Panc1 (cell line): ENCODE results near the gene PCDH1. TPM values are rescaled to one million over a fixed set of nuclear protein-coding genes. Genes with fewer than 3 reads are reported as not detected.

Experiments used
- ATAC-seq: fragments of 200-7000 bp; cut with Tn5 transposase; 2 replicates; pipeline ENCODE4 v1.9.1; 2020; ENCODE audit warnings: mild to moderate bottlenecking, moderate library complexity
- BruUV-seq: library from RNA; stranded (reverse); fragments of 400-500 nt; replicated peaks from 2 replicates; lab custom pipeline; 2021; lab: Mats Ljungman, UMichigan
- CTCF ChIA-PET: fragments of 300-600 bp; sonication (Branson Sonifier 250); formaldehyde crosslinking; loops from one replicate; lab custom pipeline; 2022; ENCODE audit warnings: antibody characterized with exemption; lab: Charles Lee
- POLR2A ChIA-PET: fragments of 300-600 bp; sonication (Branson Sonifier 250); formaldehyde crosslinking; loops from one replicate; lab custom pipeline; 2022; ENCODE audit warnings: antibody characterized with exemption; lab: Charles Lee
- DNase-seq: peaks from one replicate; pipeline ENCODE4 v3.0.0-alpha.2; 2010; ENCODE audit warnings: low read depth, low spot score
- H3K27ac ChIP-seq: 2 replicates; pipeline ENCODE4 v1.5.1; 2011; ENCODE audit warnings: mild to moderate bottlenecking, low read length, inconsistent platforms
- H3K27me3 ChIP-seq: fragments of 200-500 bp; sonication (Bioruptor generic); 2 replicates; pipeline ENCODE4 v1.6.0; 2014; ENCODE audit warnings: low read length, inconsistent platforms; ENCODE audit not compliant: control insufficient read depth, insufficient read depth
- H3K36me3 ChIP-seq: fragments of 200-500 bp; sonication (Bioruptor generic); 2 replicates; pipeline ENCODE4 v1.5.1; 2014; ENCODE audit warnings: inconsistent platforms, mild to moderate bottlenecking, low read length, moderate library complexity; ENCODE audit not compliant: control insufficient read depth, insufficient read depth
- H3K4me1 ChIP-seq: 2 replicates; pipeline ENCODE4 v1.5.1; 2011; ENCODE audit warnings: inconsistent platforms, mild to moderate bottlenecking, low read length, moderate library complexity; ENCODE audit not compliant: control insufficient read depth, insufficient read depth
- H3K4me3 ChIP-seq, 2 experiments: 2 replicates each; pipeline ENCODE4 v1.5.1; 2011 to 2012; ENCODE audit warnings: low read depth in 2 of 2, low read length in 2 of 2, mild to moderate bottlenecking in 2 of 2, inconsistent platforms in 1 of 2, moderate library complexity in 1 of 2
- H3K9me3 ChIP-seq: fragments of 200-500 bp; sonication (Bioruptor generic); 2 replicates; pipeline ENCODE4 v1.5.1; 2014; ENCODE audit warnings: low read depth, mild to moderate bottlenecking, inconsistent platforms, low read length, moderate library complexity; ENCODE audit not compliant: control insufficient read depth, insufficient read depth
- POLR2AphosphoS5 ChIP-seq: IDR thresholded peaks from 2 replicates; pipeline ENCODE4 v1.6.1; 2012; ENCODE audit warnings: mild to moderate bottlenecking, low read depth, low read length, moderate library complexity
- SIN3A ChIP-seq: IDR thresholded peaks from 2 replicates; pipeline ENCODE4 v1.6.1; 2012; ENCODE audit warnings: low read depth, mild to moderate bottlenecking, low read length, moderate library complexity, borderline replicate concordance; ENCODE audit not compliant: insufficient read depth
- TCF7L2 ChIP-seq: IDR thresholded peaks from 2 replicates; pipeline ENCODE4 v1.6.1; 2011; ENCODE audit warnings: mild to moderate bottlenecking, low read depth, low read length, inconsistent platforms
- in situ Hi-C: cut with HindIII; loops from 2 replicates; pipeline ENCODE4 v1.10.0; 2016; ENCODE audit warnings: low sequenced_read_pairs, low pct_unique_long_range_greater_than_20kb
- intact Hi-C: fragments of 100-400 bp; cut with micrococcal nuclease; formaldehyde crosslinking; loops from one replicate; pipeline ENCODE4 v1.10.0; 2022; ENCODE audit not compliant: unreplicated experiment
- total RNA-seq: library from RNA; stranded (reverse); gene quantifications from one replicate; pipeline ENCODE4 v1.2.1, GENCODE V29; 2021; ENCODE audit not compliant: unreplicated experiment
- TF ChIP-seq, protein P1 (sequence below), 2 experiments: IDR thresholded peaks; 2 replicates each; pipeline ENCODE4 v1.6.1; 2011 to 2012; ENCODE audit warnings: low read depth in 2 of 2, control low read depth in 1 of 2, low read length in 1 of 2, mild to moderate bottlenecking in 1 of 2, moderate library complexity in 1 of 2; ENCODE audit not compliant: insufficient read depth in 1 of 2
- TF ChIP-seq, protein P2 (sequence below): fragments of 450-650 bp; IDR thresholded peaks from 2 replicates; pipeline ENCODE4 v1.5.1; 2017; ENCODE audit warnings: mild to moderate bottlenecking

Gene PCDH1
- total RNA-seq, 1 experiment from 2014 or later: 9.0 TPM

DNA sequence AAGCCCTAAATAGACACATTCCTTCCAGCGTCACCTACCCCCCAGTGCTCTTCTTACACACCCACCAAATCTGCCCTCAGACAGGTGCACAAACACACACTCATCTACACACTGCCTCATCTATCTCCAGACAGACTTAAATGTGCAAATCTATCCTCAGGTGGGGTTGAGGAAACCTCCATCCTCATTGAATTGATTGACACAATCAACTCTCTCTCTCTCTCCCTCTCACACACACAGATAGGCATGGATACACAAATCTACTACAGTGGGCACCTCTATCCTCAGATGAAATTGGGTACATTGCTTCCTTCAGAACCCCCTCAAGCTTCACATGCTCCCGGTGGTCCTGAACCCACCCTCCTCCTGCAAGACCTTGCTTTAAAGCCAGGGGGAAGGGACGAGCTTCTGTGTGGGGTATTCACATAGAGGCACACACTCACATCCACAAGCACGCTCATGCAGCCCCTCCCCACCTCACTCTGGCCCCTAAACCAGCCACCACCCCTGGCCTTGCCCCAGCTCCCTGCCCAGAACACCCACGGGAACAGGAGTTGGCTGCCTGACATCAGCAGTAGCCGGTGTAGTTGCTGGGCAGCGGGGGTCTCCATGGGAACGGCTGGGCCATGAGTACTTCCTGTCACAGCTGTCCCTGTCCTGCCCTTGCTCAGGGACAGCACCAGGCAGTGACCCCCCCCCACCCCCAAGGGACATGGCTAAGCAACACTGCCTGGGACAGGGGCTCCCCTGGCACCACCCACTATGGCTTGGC lies 22.8 kb downstream of the PCDH1 start:
- TF ChIP-seq, protein P1, sequence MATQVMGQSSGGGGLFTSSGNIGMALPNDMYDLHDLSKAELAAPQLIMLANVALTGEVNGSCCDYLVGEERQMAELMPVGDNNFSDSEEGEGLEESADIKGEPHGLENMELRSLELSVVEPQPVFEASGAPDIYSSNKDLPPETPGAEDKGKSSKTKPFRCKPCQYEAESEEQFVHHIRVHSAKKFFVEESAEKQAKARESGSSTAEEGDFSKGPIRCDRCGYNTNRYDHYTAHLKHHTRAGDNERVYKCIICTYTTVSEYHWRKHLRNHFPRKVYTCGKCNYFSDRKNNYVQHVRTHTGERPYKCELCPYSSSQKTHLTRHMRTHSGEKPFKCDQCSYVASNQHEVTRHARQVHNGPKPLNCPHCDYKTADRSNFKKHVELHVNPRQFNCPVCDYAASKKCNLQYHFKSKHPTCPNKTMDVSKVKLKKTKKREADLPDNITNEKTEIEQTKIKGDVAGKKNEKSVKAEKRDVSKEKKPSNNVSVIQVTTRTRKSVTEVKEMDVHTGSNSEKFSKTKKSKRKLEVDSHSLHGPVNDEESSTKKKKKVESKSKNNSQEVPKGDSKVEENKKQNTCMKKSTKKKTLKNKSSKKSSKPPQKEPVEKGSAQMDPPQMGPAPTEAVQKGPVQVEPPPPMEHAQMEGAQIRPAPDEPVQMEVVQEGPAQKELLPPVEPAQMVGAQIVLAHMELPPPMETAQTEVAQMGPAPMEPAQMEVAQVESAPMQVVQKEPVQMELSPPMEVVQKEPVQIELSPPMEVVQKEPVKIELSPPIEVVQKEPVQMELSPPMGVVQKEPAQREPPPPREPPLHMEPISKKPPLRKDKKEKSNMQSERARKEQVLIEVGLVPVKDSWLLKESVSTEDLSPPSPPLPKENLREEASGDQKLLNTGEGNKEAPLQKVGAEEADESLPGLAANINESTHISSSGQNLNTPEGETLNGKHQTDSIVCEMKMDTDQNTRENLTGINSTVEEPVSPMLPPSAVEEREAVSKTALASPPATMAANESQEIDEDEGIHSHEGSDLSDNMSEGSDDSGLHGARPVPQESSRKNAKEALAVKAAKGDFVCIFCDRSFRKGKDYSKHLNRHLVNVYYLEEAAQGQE (IDR thresholded peaks at IDR 0.05; ENCODE audit: insufficient read depth in 1 of 2, low read depth in 2 of 2, low read length in 1 of 2): no peak
- TF ChIP-seq, protein P2, sequence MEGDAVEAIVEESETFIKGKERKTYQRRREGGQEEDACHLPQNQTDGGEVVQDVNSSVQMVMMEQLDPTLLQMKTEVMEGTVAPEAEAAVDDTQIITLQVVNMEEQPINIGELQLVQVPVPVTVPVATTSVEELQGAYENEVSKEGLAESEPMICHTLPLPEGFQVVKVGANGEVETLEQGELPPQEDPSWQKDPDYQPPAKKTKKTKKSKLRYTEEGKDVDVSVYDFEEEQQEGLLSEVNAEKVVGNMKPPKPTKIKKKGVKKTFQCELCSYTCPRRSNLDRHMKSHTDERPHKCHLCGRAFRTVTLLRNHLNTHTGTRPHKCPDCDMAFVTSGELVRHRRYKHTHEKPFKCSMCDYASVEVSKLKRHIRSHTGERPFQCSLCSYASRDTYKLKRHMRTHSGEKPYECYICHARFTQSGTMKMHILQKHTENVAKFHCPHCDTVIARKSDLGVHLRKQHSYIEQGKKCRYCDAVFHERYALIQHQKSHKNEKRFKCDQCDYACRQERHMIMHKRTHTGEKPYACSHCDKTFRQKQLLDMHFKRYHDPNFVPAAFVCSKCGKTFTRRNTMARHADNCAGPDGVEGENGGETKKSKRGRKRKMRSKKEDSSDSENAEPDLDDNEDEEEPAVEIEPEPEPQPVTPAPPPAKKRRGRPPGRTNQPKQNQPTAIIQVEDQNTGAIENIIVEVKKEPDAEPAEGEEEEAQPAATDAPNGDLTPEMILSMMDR: no peak
- no peak for TF ChIP-seq TCF7L2
- no peak for TF ChIP-seq SIN3A
- TF ChIP-seq POLR2AphosphoS5: no peak
- Histone ChIP-seq H3K9me3 (no peaks in the 10 kb centered on the region), H3K4me1 (no peaks in the 10 kb centered on the region), H3K27ac (no peak overlapping the region), H3K27me3 (peaks cover 3% of the 10 kb centered on the region; the same call in 1 of the 2 replicates), H3K4me3 (no peak overlapping the region), H3K36me3 (no peaks in the 10 kb centered on the region)
- no TSS peak for BruUV-seq
- no peak for DNase-seq
- ChIA-PET CTCF (no interaction called here), POLR2A (no interaction called here)
- intact Hi-C loops: no loop called here
- ATAC-seq: no peak
- in situ Hi-C loops: no loop called here

GRCh38 chr5:141853895-141854626 lies 24.1 kb downstream of the PCDH1 start:
- DNase-seq (no peak), ATAC-seq (no peak)
- no peaks in the 10 kb centered on the region; the same call in 1 of the 2 replicates for H3K36me3 ChIP-seq
- no peak overlapping the region for H3K4me3 ChIP-seq
- no peak overlapping the region for H3K27ac ChIP-seq
- in situ Hi-C loops (no loop called here), intact Hi-C loops (no loop called here)
- H3K4me1 ChIP-seq: peaks cover 1% of the 10 kb centered on the region
- no peaks in the 10 kb centered on the region for H3K9me3 ChIP-seq
- CTCF ChIA-PET: no interaction called here
- H3K27me3 ChIP-seq: no peaks in the 10 kb centered on the region
- TF ChIP-seq POLR2AphosphoS5 (no peak), SIN3A (no peak), TCF7L2 (no peak)
- TF ChIP-seq, protein P2: no peak
- TF ChIP-seq, protein P1 (IDR thresholded peaks at IDR 0.05; ENCODE audit: insufficient read depth in 1 of 2, low read depth in 2 of 2, low read length in 1 of 2): no peak
- no TSS peak for BruUV-seq
- POLR2A ChIA-PET: no interaction called here
